ENCODE measurements around the gene BSDC1. TPM values are rescaled to one million over a fixed set of nuclear protein-coding genes. Genes with fewer than 3 reads are reported as not detected.

Gene BSDC1
- polyA plus RNA-seq, 1 experiment = 45.3 TPM

- ChIA-PET POLR2A (interaction anchor here (0.5 to 3.0 kb wide), 16 partner anchors 10 to 1427 kb away, joined by 3 to 83 read pairs (median 13); partner anchors contain the start of genes BSDC1, CCDC28B, HDAC1 and SDC3), CTCF (interaction anchor here (0.6 to 2.3 kb wide), 4 partner anchors 23 to 119 kb away, joined by 4 to 13 read pairs (median 7); partner anchors contain the start of gene BSDC1)
- H3K9me3 ChIP-seq (ENCODE audit: control insufficient read depth, insufficient read depth, low read length) = no peaks in the 10 kb centered on the region; the same call in 1 of the 2 replicates
- H3K4me3 ChIP-seq (ENCODE audit: low read depth, low read length) = peak overlapping the region; percentile 85
- no peaks in the 10 kb centered on the region for H3K27me3 ChIP-seq (ENCODE audit: control insufficient read depth, insufficient read depth, low read length)
- H3K27ac ChIP-seq (ENCODE audit: low read depth, low read length) = no peak overlapping the region
- no peak for DNase-seq (ENCODE audit: low read depth, low spot score)
- peak; percentile 71 for TF ChIP-seq CTCF (IDR thresholded peaks at IDR 0.05; ENCODE audit: low read depth, low read length)
Measured at GRCh38 chr1:32334864-32335534, 59.2 kb downstream of the BSDC1 start.

GRCh38 chr1:32334274-32334861 is 59.9 kb downstream of the BSDC1 start:
- CTCF ChIA-PET = interaction anchor here (2.3 kb wide), 1 partner anchor 118 kb away, joined by 6 read pairs; no protein-coding TSS in a partner anchor
- Histone ChIP-seq H3K27ac (ENCODE audit: low read depth, low read length) (no peak overlapping the region), H3K4me3 (ENCODE audit: low read depth, low read length) (peak overlapping the region; percentile 85), H3K9me3 (ENCODE audit: control insufficient read depth, insufficient read depth, low read length) (no peaks in the 10 kb centered on the region; the same call in 1 of the 2 replicates), H3K27me3 (ENCODE audit: control insufficient read depth, insufficient read depth, low read length) (no peaks in the 10 kb centered on the region)
- POLR2A ChIA-PET = interaction anchor here (1.0 kb wide), 1 partner anchor 11 kb away, joined by 3 read pairs; no protein-coding TSS in a partner anchor
- no peak for DNase-seq (ENCODE audit: low read depth, low spot score)
- no peak for TF ChIP-seq CTCF (IDR thresholded peaks at IDR 0.05; ENCODE audit: low read depth, low read length)

- POLR2A ChIA-PET = interaction anchor here (0.6 to 1.3 kb wide), 4 partner anchors 12 to 92 kb away, joined by 3 read pairs; no protein-coding TSS in a partner anchor
- Histone ChIP-seq H3K9me3 (ENCODE audit: control insufficient read depth, insufficient read depth, low read length) (no peaks in the 10 kb centered on the region; the same call in 1 of the 2 replicates), H3K27ac (ENCODE audit: low read depth, low read length) (no peak overlapping the region), H3K4me3 (ENCODE audit: low read depth, low read length) (peak overlapping the region; percentile 85; the same call in 1 of the 2 replicates), H3K27me3 (ENCODE audit: control insufficient read depth, insufficient read depth, low read length) (no peaks in the 10 kb centered on the region)
- CTCF ChIA-PET = interaction anchor here (0.6 to 2.3 kb wide), 2 partner anchors 83 to 117 kb away, joined by 3 to 6 read pairs; no protein-coding TSS in a partner anchor
- no peak for DNase-seq (ENCODE audit: low read depth, low spot score)
- TF ChIP-seq CTCF (IDR thresholded peaks at IDR 0.05; ENCODE audit: low read depth, low read length) = no peak
Measured at GRCh38 chr1:32333251-32333963, 60.8 kb downstream of the BSDC1 start.

GRCh38 chr1:32332290-32333079 is 61.8 kb downstream of the BSDC1 start:
- no peaks in the 10 kb centered on the region; the same call in 1 of the 2 replicates for H3K9me3 ChIP-seq (ENCODE audit: control insufficient read depth, insufficient read depth, low read length)
- DNase-seq (ENCODE audit: low read depth, low spot score) = no peak
- ChIA-PET POLR2A (interaction anchor here (0.9 to 1.3 kb wide), 3 partner anchors 10 to 92 kb away, joined by 3 read pairs; no protein-coding TSS in a partner anchor), CTCF (interaction anchor here (1.0 to 2.3 kb wide), 3 partner anchors 16 to 117 kb away, joined by 3 to 6 read pairs (median 4); no protein-coding TSS in a partner anchor)
- no peak for TF ChIP-seq CTCF (IDR thresholded peaks at IDR 0.05; ENCODE audit: low read depth, low read length)
- H3K27me3 ChIP-seq (ENCODE audit: control insufficient read depth, insufficient read depth, low read length) = no peaks in the 10 kb centered on the region
- peak overlapping the region; percentile 47 for H3K27ac ChIP-seq (ENCODE audit: low read depth, low read length)
- no peak overlapping the region for H3K4me3 ChIP-seq (ENCODE audit: low read depth, low read length)

Data from AG04450 (cell line).